Testis (tissue), 2 donors: ENCODE results near the gene ATL1.

Experiments
- CTCF ChIP-seq, 3 experiments: fragments of 450-650 bp in 2 of 3; fragments of 200-600 bp in 1 of 3; sonication (generic) in 1 of 3; IDR thresholded peaks; one replicate each; pipeline ENCODE4 v1.5.1; 2016 to 2019; ENCODE audit warnings: antibody characterized with exemption in 3 of 3, mild to moderate bottlenecking in 2 of 3, moderate library complexity in 1 of 3
- POLR2A ChIP-seq: fragments of 450-650 bp; IDR thresholded peaks from one replicate; pipeline ENCODE4 v1.6.1; 2017; ENCODE audit warnings: antibody characterized with exemption, mild to moderate bottlenecking, moderate library complexity

- TF ChIP-seq CTCF (IDR thresholded peaks at IDR 0.05) (no peak), POLR2A (no peak)
These were observed 18.8 kb upstream of the ATL1 start for GRCh38 chr14:50541159-50541567.
